ENCODE data around the gene HEMK1. TPM values are rescaled to one million over a fixed set of nuclear protein-coding genes. Genes with fewer than 3 reads are reported as not detected.

The HEMK1 gene
- total RNA-seq, 1 donor from 2014 or later, result 6.6 TPM

- FAIRE-seq (no peak), DNase-seq (ENCODE audit: low read depth) (no peak)
- Histone ChIP-seq H3K27me3 (ENCODE audit: control insufficient read depth, insufficient read depth, low read length) (no peaks in the 10 kb centered on the region), H3K36me3 (ENCODE audit: control insufficient read depth, insufficient read depth, low read length) (peaks cover 9% of the 10 kb centered on the region), H3K4me3 (ENCODE audit: low read depth, low read length) (no peak overlapping the region)
- TF ChIP-seq CTCF (IDR thresholded peaks at IDR 0.05; ENCODE audit: insufficient read depth, low read length, severe bottlenecking), result no peak
These were observed 37.3 kb downstream of the HEMK1 start for GRCh38 chr3:50606596-50606995.

GRCh38 chr3:50607271-50608091 is 38.2 kb downstream of the HEMK1 start:
- TF ChIP-seq CTCF (IDR thresholded peaks at IDR 0.05; ENCODE audit: insufficient read depth, low read length, severe bottlenecking), result no peak
- H3K27me3 ChIP-seq (ENCODE audit: control insufficient read depth, insufficient read depth, low read length), result no peaks in the 10 kb centered on the region
- peaks cover 9% of the 10 kb centered on the region for H3K36me3 ChIP-seq (ENCODE audit: control insufficient read depth, insufficient read depth, low read length)
- peak; percentile 80 for FAIRE-seq
- no peak overlapping the region for H3K4me3 ChIP-seq (ENCODE audit: low read depth, low read length)
- DNase-seq (ENCODE audit: low read depth), result no peak

GRCh38 chr3:50608278-50608677 is 39.0 kb downstream of the HEMK1 start:
- no peak for TF ChIP-seq CTCF (IDR thresholded peaks at IDR 0.05; ENCODE audit: insufficient read depth, low read length, severe bottlenecking)
- peaks cover 9% of the 10 kb centered on the region for H3K36me3 ChIP-seq (ENCODE audit: control insufficient read depth, insufficient read depth, low read length)
- FAIRE-seq (no peak), DNase-seq (ENCODE audit: low read depth) (no peak)
- H3K4me3 ChIP-seq (ENCODE audit: low read depth, low read length), result no peak overlapping the region
- H3K27me3 ChIP-seq (ENCODE audit: control insufficient read depth, insufficient read depth, low read length), result no peaks in the 10 kb centered on the region

GRCh38 chr3:50609071-50609762 is 39.9 kb downstream of the HEMK1 start:
- peaks cover 9% of the 10 kb centered on the region for H3K36me3 ChIP-seq (ENCODE audit: control insufficient read depth, insufficient read depth, low read length)
- no peak for TF ChIP-seq CTCF (IDR thresholded peaks at IDR 0.05; ENCODE audit: insufficient read depth, low read length, severe bottlenecking)
- no peaks in the 10 kb centered on the region for H3K27me3 ChIP-seq (ENCODE audit: control insufficient read depth, insufficient read depth, low read length)
- no peak for DNase-seq (ENCODE audit: low read depth)
- H3K4me3 ChIP-seq (ENCODE audit: low read depth, low read length), result no peak overlapping the region
- FAIRE-seq, result peak; percentile 83

GRCh38 chr3:50609763-50610085 is 40.4 kb downstream of the HEMK1 start:
- H3K4me3 ChIP-seq (ENCODE audit: low read depth, low read length), result no peak overlapping the region
- H3K27me3 ChIP-seq (ENCODE audit: control insufficient read depth, insufficient read depth, low read length), result no peaks in the 10 kb centered on the region
- peaks cover 9% of the 10 kb centered on the region for H3K36me3 ChIP-seq (ENCODE audit: control insufficient read depth, insufficient read depth, low read length)
- FAIRE-seq (no peak), DNase-seq (ENCODE audit: low read depth) (no peak)
- no peak for TF ChIP-seq CTCF (IDR thresholded peaks at IDR 0.05; ENCODE audit: insufficient read depth, low read length, severe bottlenecking)
